ENCODE data around the gene NANOS2. TPM values are rescaled to one million over a fixed set of nuclear protein-coding genes. Genes with fewer than 3 reads are reported as not detected.
"Not testable (repeated sequence)": the region's sequence is repeated elsewhere in the genome, so short reads cannot be mapped to it uniquely, and the experiment has no call there.

NANOS2 gene
- total RNA-seq, 6 experiments from 2014 or later = not detected

- Histone ChIP-seq H3K27ac (no peak overlapping the region), H3K4me1 (peaks cover 0 to 15% (median 5%) of the 10 kb centered on the region in 4 donors), H3K4me3 (peak overlapping the region in 2 of 3 donors; percentile 62), H3K36me3 (peaks cover 0 to 6% (median 2%) of the 10 kb centered on the region in 4 donors), H3K9me3 (no peaks in the 10 kb centered on the region), H3K27me3 (no peaks in the 10 kb centered on the region)
- ATAC-seq (no peak), DNase-seq (no peak)
- WGBS (ENCODE audit: insufficient coverage, low coverage, low lambda C conversion rate, missing lambda C conversion rate) = 62% methylated on average over 8 of the region's 22 CpGs
- TF ChIP-seq, protein P1, sequence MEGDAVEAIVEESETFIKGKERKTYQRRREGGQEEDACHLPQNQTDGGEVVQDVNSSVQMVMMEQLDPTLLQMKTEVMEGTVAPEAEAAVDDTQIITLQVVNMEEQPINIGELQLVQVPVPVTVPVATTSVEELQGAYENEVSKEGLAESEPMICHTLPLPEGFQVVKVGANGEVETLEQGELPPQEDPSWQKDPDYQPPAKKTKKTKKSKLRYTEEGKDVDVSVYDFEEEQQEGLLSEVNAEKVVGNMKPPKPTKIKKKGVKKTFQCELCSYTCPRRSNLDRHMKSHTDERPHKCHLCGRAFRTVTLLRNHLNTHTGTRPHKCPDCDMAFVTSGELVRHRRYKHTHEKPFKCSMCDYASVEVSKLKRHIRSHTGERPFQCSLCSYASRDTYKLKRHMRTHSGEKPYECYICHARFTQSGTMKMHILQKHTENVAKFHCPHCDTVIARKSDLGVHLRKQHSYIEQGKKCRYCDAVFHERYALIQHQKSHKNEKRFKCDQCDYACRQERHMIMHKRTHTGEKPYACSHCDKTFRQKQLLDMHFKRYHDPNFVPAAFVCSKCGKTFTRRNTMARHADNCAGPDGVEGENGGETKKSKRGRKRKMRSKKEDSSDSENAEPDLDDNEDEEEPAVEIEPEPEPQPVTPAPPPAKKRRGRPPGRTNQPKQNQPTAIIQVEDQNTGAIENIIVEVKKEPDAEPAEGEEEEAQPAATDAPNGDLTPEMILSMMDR (IDR thresholded peaks at IDR 0.05) = no peak
- no peak for TF ChIP-seq POLR2A (IDR thresholded peaks at IDR 0.05)
- intact Hi-C loops (cut with DNase I) = no loop called here
These were observed 13.7 kb downstream of the NANOS2 start for GRCh38 chr19:45900738-45901431.

GRCh38 chr19:45899919-45900589 is 14.5 kb downstream of the NANOS2 start:
- Histone ChIP-seq H3K27ac (no peak overlapping the region), H3K4me3 (no peak overlapping the region), H3K27me3 (no peaks in the 10 kb centered on the region), H3K36me3 (peaks cover 0 to 9% (median 2%) of the 10 kb centered on the region in 4 donors), H3K4me1 (peaks cover 0 to 15% (median 5%) of the 10 kb centered on the region in 4 donors), H3K9me3 (no peaks in the 10 kb centered on the region)
- TF ChIP-seq POLR2A (IDR thresholded peaks at IDR 0.05) = no peak
- TF ChIP-seq, protein P1 (IDR thresholded peaks at IDR 0.05) = no peak
- no peak for ATAC-seq
- intact Hi-C loops (cut with DNase I) = loop anchor here in 1 of 2 donors (10.0 kb wide), 1 partner anchor 85 kb away; the partner anchor contains the start of gene RSPH6A
- WGBS (ENCODE audit: insufficient coverage, low coverage, low lambda C conversion rate, missing lambda C conversion rate) = 93% methylated on average over 4 of the region's 4 CpGs
- DNase-seq = no peak

DNA sequence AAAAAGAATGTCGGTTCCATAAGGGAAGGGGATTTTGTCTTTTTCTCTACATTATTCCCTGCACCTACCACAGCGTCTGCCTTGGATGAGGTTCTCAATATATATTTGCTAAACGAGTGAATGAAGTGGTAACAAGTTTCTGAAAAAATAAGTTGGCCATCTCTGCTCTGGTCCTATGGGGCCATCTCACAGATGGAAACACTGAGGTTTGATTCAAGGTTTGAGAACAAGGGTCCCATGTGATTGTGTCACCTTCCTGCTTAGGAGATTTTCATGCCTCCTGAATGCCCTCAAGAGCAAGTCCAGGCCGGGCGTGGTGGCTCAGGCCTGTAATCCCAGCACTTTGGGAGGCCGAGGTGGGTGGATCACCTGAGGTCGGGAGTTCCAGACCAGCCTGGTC is 15.3 kb downstream of the NANOS2 start:
- TF ChIP-seq, protein P1 (IDR thresholded peaks at IDR 0.05) = no peak
- no peak for TF ChIP-seq POLR2A (IDR thresholded peaks at IDR 0.05)
- no peak overlapping the region for H3K27ac ChIP-seq
- intact Hi-C loops (cut with DNase I) = loop anchor here in 1 of 2 donors (10.0 kb wide), 1 partner anchor 84 kb away; the partner anchor contains the start of gene RSPH6A

GRCh38 chr19:45897261-45897812 is 17.2 kb downstream of the NANOS2 start:
- Histone ChIP-seq H3K4me1 (peaks cover 0 to 10% (median 5%) of the 10 kb centered on the region in 4 donors), H3K9me3 (no peaks in the 10 kb centered on the region), H3K27ac (no peak overlapping the region), H3K27me3 (no peaks in the 10 kb centered on the region), H3K4me3 (no peak overlapping the region), H3K36me3 (peaks cover 0 to 9% (median 2%) of the 10 kb centered on the region in 4 donors)
- intact Hi-C loops (cut with DNase I) = loop anchor here in 1 of 2 donors (10.0 kb wide), 1 partner anchor 83 kb away; the partner anchor contains the start of gene RSPH6A
- TF ChIP-seq, protein P1 (IDR thresholded peaks at IDR 0.05) = no peak
- no peak for TF ChIP-seq POLR2A (IDR thresholded peaks at IDR 0.05)
- no peak for ATAC-seq
- 73% methylated on average over 2 of the region's 8 CpGs for WGBS (ENCODE audit: insufficient coverage, low coverage, low lambda C conversion rate, missing lambda C conversion rate)
- DNase-seq = no peak

More for the DNA sequence above, 15.3 kb downstream of the NANOS2 start:
- H3K4me1 ChIP-seq = peaks cover 0 to 15% (median 5%) of the 10 kb centered on the region in 4 donors
- H3K4me3 ChIP-seq = no peak overlapping the region
- H3K9me3 ChIP-seq = no peaks in the 10 kb centered on the region
- no peak for ATAC-seq
- WGBS (ENCODE audit: insufficient coverage, low coverage, low lambda C conversion rate, missing lambda C conversion rate) = 97% methylated on average over 3 of the region's 7 CpGs
- no peak for DNase-seq
- H3K27me3 ChIP-seq = no peaks in the 10 kb centered on the region
- peaks cover 0 to 9% (median 2%) of the 10 kb centered on the region in 4 donors for H3K36me3 ChIP-seq

DNA sequence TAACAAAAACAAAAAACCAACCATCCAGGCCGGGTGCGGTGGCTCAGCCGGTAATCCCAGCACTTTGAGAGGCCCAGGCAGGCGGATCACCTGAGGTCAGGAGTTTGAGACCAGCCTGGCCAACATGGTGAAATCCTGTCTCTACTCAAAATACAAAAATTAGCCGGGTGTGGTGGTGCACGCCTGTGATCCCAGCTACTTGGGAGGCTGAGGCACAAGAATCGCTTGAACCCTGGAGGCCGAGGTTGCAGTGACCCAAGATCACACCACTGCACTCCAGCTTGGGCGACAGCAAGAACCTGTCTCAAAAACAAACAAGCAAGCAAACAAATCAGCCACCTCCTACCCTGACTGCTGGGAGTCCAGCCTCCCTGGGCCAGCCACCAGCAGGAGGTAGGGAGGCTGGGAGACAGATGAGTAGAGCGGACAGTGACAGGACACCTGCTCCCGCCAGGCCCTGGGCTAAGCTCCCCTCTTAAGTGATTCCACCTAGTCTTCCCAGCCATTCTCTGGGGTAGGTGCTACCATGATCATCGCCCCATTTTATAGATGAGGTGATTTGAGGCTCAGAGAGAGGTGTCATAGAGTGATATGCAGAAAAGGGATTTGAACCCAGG is 18.5 kb downstream of the NANOS2 start:
- H3K27ac ChIP-seq, H3K9me3 ChIP-seq, H3K4me1 ChIP-seq, H3K4me3 ChIP-seq, DNase-seq, H3K27me3 ChIP-seq, H3K36me3 ChIP-seq, ATAC-seq: not testable (repeated sequence)
- WGBS (ENCODE audit: insufficient coverage, low coverage, low lambda C conversion rate, missing lambda C conversion rate) = 92% methylated on average over 7 of the region's 12 CpGs
- intact Hi-C loops (cut with DNase I) = loop anchor here in 1 of 2 donors (10.0 kb wide), 1 partner anchor 81 kb away; the partner anchor contains the start of gene RSPH6A

All from right lobe of liver (tissue), 6 donors.